ENCODE measurements around the gene SELENOF. TPM values are rescaled to one million over a fixed set of nuclear protein-coding genes. Genes with fewer than 3 reads are reported as not detected.
"Not testable (repeated sequence)": the region's sequence is repeated elsewhere in the genome, so short reads cannot be mapped to it uniquely, and the experiment has no call there.

Gene SELENOF
- total RNA-seq, 5 donors from 2014 or later (not counting 1 experiment from before 2014, with no cell fraction given) = 141 to 165 (median 145) TPM

GRCh38 chr1:86825319-86825718 is 88.6 kb downstream of the SELENOF start:
- no peak overlapping the region for H3K27ac ChIP-seq (ENCODE audit: low read length)
- ATAC-seq (replicated peaks in 1 of 4) (no peak), DNase-seq (no peak)
- no peaks in the 10 kb centered on the region for H3K27me3 ChIP-seq (replicated peaks in 1 of 2; ENCODE audit: control insufficient read depth in 2 of 2, extremely low read depth in 1 of 2, insufficient read depth in 2 of 2, low read length in 1 of 2)
- Mint-ChIP-seq H3K27ac (no peak overlapping the region), H3K4me3 (no peak overlapping the region), H3K36me3 (no peaks in the 10 kb centered on the region), H3K9me3 (no peaks in the 10 kb centered on the region), H3K4me1 (no peaks in the 10 kb centered on the region), H3K27me3 (peaks cover 0 to 6% of the 10 kb centered on the region in 2 donors)
- no peaks in the 10 kb centered on the region for H3K9me3 ChIP-seq
- ChIA-PET CTCF (no interaction called here), POLR2A (no interaction called here)
- no peaks in the 10 kb centered on the region for H3K4me1 ChIP-seq (ENCODE audit: control insufficient read depth in 1 of 2, extremely low read depth in 1 of 2, insufficient read depth in 2 of 2, low read length in 2 of 2)
- no peaks in the 10 kb centered on the region for H3K36me3 ChIP-seq (ENCODE audit: control insufficient read depth in 2 of 2, extremely low read depth in 1 of 2, insufficient read depth in 1 of 2, low read length in 1 of 2)
- no CpG with 5 or more reads among the region's 2 CpGs for WGBS (ENCODE audit: insufficient coverage)
- no peak overlapping the region for H3K4me3 ChIP-seq (ENCODE audit: control insufficient read depth in 1 of 2, extremely low read depth in 1 of 2, low read length in 1 of 2)

- CTCF ChIA-PET = interaction anchor here in 1 of 2 donors (1.0 kb wide), 1 partner anchor 262 kb away, joined by 3 read pairs; no protein-coding TSS in a partner anchor
Observed at GRCh38 chr1:86823821-86824500, 90.0 kb downstream of the SELENOF start.

GRCh38 chr1:86823386-86823785 is 90.5 kb downstream of the SELENOF start:
- H3K36me3 ChIP-seq (ENCODE audit: control insufficient read depth in 2 of 2, extremely low read depth in 1 of 2, insufficient read depth in 1 of 2, low read length in 1 of 2) = no peaks in the 10 kb centered on the region
- POLR2A ChIA-PET = no interaction called here
- no peak overlapping the region for H3K27ac Mint-ChIP-seq
- no peaks in the 10 kb centered on the region for H3K9me3 Mint-ChIP-seq
- no peaks in the 10 kb centered on the region for H3K27me3 ChIP-seq (replicated peaks in 1 of 2; ENCODE audit: control insufficient read depth in 2 of 2, extremely low read depth in 1 of 2, insufficient read depth in 2 of 2, low read length in 1 of 2)
- no peaks in the 10 kb centered on the region for H3K9me3 ChIP-seq
- CTCF ChIA-PET = no interaction called here
- H3K4me1 Mint-ChIP-seq = no peaks in the 10 kb centered on the region
- no peaks in the 10 kb centered on the region for H3K4me1 ChIP-seq (ENCODE audit: control insufficient read depth in 1 of 2, extremely low read depth in 1 of 2, insufficient read depth in 2 of 2, low read length in 2 of 2)
- WGBS (ENCODE audit: insufficient coverage) = no CpG with 5 or more reads among the region's 2 CpGs
- H3K27ac ChIP-seq (ENCODE audit: low read length) = no peak overlapping the region
- H3K4me3 Mint-ChIP-seq = no peak overlapping the region
- no peak overlapping the region for H3K4me3 ChIP-seq (ENCODE audit: control insufficient read depth in 1 of 2, extremely low read depth in 1 of 2, low read length in 1 of 2)
- peaks cover 0 to 9% of the 10 kb centered on the region in 2 donors for H3K27me3 Mint-ChIP-seq
- DNase-seq (no peak), ATAC-seq (replicated peaks in 1 of 4) (no peak)
- H3K36me3 Mint-ChIP-seq = no peaks in the 10 kb centered on the region

More at GRCh38 chr1:86823821-86824500, 90.0 kb downstream of the SELENOF start:
- ATAC-seq (replicated peaks in 1 of 4) = no peak
- Mint-ChIP-seq H3K4me1 (no peaks in the 10 kb centered on the region), H3K9me3 (no peaks in the 10 kb centered on the region), H3K4me3 (no peak overlapping the region), H3K36me3 (no peaks in the 10 kb centered on the region), H3K27ac (no peak overlapping the region), H3K27me3 (peaks cover 0 to 9% of the 10 kb centered on the region in 2 donors)
- POLR2A ChIA-PET = no interaction called here
- no CpG with 5 or more reads among the region's 3 CpGs for WGBS (ENCODE audit: insufficient coverage)
- DNase-seq = no peak
- Histone ChIP-seq H3K4me3 (ENCODE audit: control insufficient read depth in 1 of 2, extremely low read depth in 1 of 2, low read length in 1 of 2) (no peak overlapping the region), H3K36me3 (ENCODE audit: control insufficient read depth in 2 of 2, extremely low read depth in 1 of 2, insufficient read depth in 1 of 2, low read length in 1 of 2) (no peaks in the 10 kb centered on the region), H3K9me3 (no peaks in the 10 kb centered on the region), H3K4me1 (ENCODE audit: control insufficient read depth in 1 of 2, extremely low read depth in 1 of 2, insufficient read depth in 2 of 2, low read length in 2 of 2) (no peaks in the 10 kb centered on the region), H3K27me3 (replicated peaks in 1 of 2; ENCODE audit: control insufficient read depth in 2 of 2, extremely low read depth in 1 of 2, insufficient read depth in 2 of 2, low read length in 1 of 2) (no peaks in the 10 kb centered on the region), H3K27ac (ENCODE audit: low read length) (no peak overlapping the region)

- Histone ChIP-seq H3K27me3 (replicated peaks in 1 of 2; ENCODE audit: control insufficient read depth in 2 of 2, extremely low read depth in 1 of 2, insufficient read depth in 2 of 2, low read length in 1 of 2) (no peaks in the 10 kb centered on the region), H3K36me3 (ENCODE audit: control insufficient read depth in 2 of 2, extremely low read depth in 1 of 2, insufficient read depth in 1 of 2, low read length in 1 of 2) (no peaks in the 10 kb centered on the region), H3K27ac (ENCODE audit: low read length) (no peak overlapping the region), H3K4me1 (ENCODE audit: control insufficient read depth in 1 of 2, extremely low read depth in 1 of 2, insufficient read depth in 2 of 2, low read length in 2 of 2) (no peaks in the 10 kb centered on the region), H3K4me3 (ENCODE audit: control insufficient read depth in 1 of 2, extremely low read depth in 1 of 2, low read length in 1 of 2) (no peak overlapping the region), H3K9me3 (no peaks in the 10 kb centered on the region)
- DNase-seq = no peak
- Mint-ChIP-seq H3K4me1 (no peaks in the 10 kb centered on the region), H3K27ac (no peak overlapping the region), H3K4me3 (no peak overlapping the region), H3K9me3 (no peaks in the 10 kb centered on the region), H3K36me3 (no peaks in the 10 kb centered on the region), H3K27me3 (peaks cover 0 to 9% of the 10 kb centered on the region in 2 donors)
- WGBS (ENCODE audit: insufficient coverage) = 16% methylated on average over 4 of the region's 4 CpGs
- CTCF ChIA-PET = interaction anchor here in 1 of 2 donors (0.6 kb wide), 1 partner anchor 59 kb away, joined by 6 read pairs; no protein-coding TSS in a partner anchor
- ATAC-seq (replicated peaks in 1 of 4) = no peak
- POLR2A ChIA-PET = no interaction called here
Observed at GRCh38 chr1:86822459-86822858, 91.5 kb downstream of the SELENOF start.

- no peak for DNase-seq
- WGBS (ENCODE audit: insufficient coverage) = no CpG with 5 or more reads among the region's 1 CpG
- no peaks in the 10 kb centered on the region for H3K36me3 ChIP-seq (ENCODE audit: control insufficient read depth in 2 of 2, extremely low read depth in 1 of 2, insufficient read depth in 1 of 2, low read length in 1 of 2)
- no peak overlapping the region for H3K27ac ChIP-seq (ENCODE audit: low read length)
- no peak overlapping the region for H3K27ac Mint-ChIP-seq
- no peak for ATAC-seq (replicated peaks in 1 of 4)
- H3K27me3 ChIP-seq (replicated peaks in 1 of 2; ENCODE audit: control insufficient read depth in 2 of 2, extremely low read depth in 1 of 2, insufficient read depth in 2 of 2, low read length in 1 of 2) = no peaks in the 10 kb centered on the region
- no peak overlapping the region for H3K4me3 ChIP-seq (ENCODE audit: control insufficient read depth in 1 of 2, extremely low read depth in 1 of 2, low read length in 1 of 2)
- no peaks in the 10 kb centered on the region for H3K36me3 Mint-ChIP-seq
- POLR2A ChIA-PET = interaction anchor here in 1 of 2 donors (0.6 kb wide), 1 partner anchor 9 kb away, joined by 4 read pairs; no protein-coding TSS in a partner anchor
- H3K4me1 ChIP-seq (ENCODE audit: control insufficient read depth in 1 of 2, extremely low read depth in 1 of 2, insufficient read depth in 2 of 2, low read length in 2 of 2) = no peaks in the 10 kb centered on the region
- CTCF ChIA-PET = interaction anchor here in 1 of 2 donors (0.6 kb wide), 1 partner anchor 59 kb away, joined by 6 read pairs; no protein-coding TSS in a partner anchor
- no peaks in the 10 kb centered on the region for H3K9me3 ChIP-seq
- H3K9me3 Mint-ChIP-seq = no peaks in the 10 kb centered on the region
- peaks cover 0 to 9% of the 10 kb centered on the region in 2 donors for H3K27me3 Mint-ChIP-seq
- no peak overlapping the region for H3K4me3 Mint-ChIP-seq
- H3K4me1 Mint-ChIP-seq = peaks cover 0 to 2% (median under 1%) of the 10 kb centered on the region in 3 donors
Observed at GRCh38 chr1:86821956-86822355, 92.0 kb downstream of the SELENOF start.

GRCh38 chr1:86819970-86820369 is 94.0 kb downstream of the SELENOF start:
- H3K4me3 Mint-ChIP-seq; H3K9me3 Mint-ChIP-seq; H3K36me3 Mint-ChIP-seq; POLR2A ChIA-PET; H3K27me3 ChIP-seq (replicated peaks in 1 of 2; ENCODE audit: control insufficient read depth in 2 of 2, extremely low read depth in 1 of 2, insufficient read depth in 2 of 2, low read length in 1 of 2); H3K36me3 ChIP-seq (ENCODE audit: control insufficient read depth in 2 of 2, extremely low read depth in 1 of 2, insufficient read depth in 1 of 2, low read length in 1 of 2); H3K9me3 ChIP-seq; H3K27me3 Mint-ChIP-seq; H3K4me1 Mint-ChIP-seq; ATAC-seq (replicated peaks in 1 of 4); H3K27ac ChIP-seq (ENCODE audit: low read length); H3K27ac Mint-ChIP-seq; CTCF ChIA-PET; H3K4me1 ChIP-seq (ENCODE audit: control insufficient read depth in 1 of 2, extremely low read depth in 1 of 2, insufficient read depth in 2 of 2, low read length in 2 of 2); H3K4me3 ChIP-seq (ENCODE audit: control insufficient read depth in 1 of 2, extremely low read depth in 1 of 2, low read length in 1 of 2); DNase-seq: not testable (repeated sequence)
- no CpG with 5 or more reads among the region's 5 CpGs for WGBS (ENCODE audit: insufficient coverage)

Data from T-cell (primary cell).